Measurements from ENCODE around the gene VWA5B1. TPM values are rescaled to one million over a fixed set of nuclear protein-coding genes. Genes with fewer than 3 reads are reported as not detected.

The VWA5B1 gene
- total RNA-seq, 1 donor from 2014 or later: 0.10 TPM

GRCh38 chr1:20324704-20325406 lies 34.2 kb downstream of the VWA5B1 start:
- peaks cover 7% of the 10 kb centered on the region for H3K27me3 Mint-ChIP-seq (ENCODE audit: unreplicated experiment)
- TF ChIP-seq CTCF (IDR thresholded peaks at IDR 0.05; ENCODE audit: partially characterized antibody, unreplicated experiment): no peak
- no peak overlapping the region for H3K27ac Mint-ChIP-seq (ENCODE audit: unreplicated experiment)
- no peak overlapping the region for H3K4me3 Mint-ChIP-seq (ENCODE audit: unreplicated experiment)
- no peaks in the 10 kb centered on the region for H3K9me3 Mint-ChIP-seq (ENCODE audit: unreplicated experiment)
- no peaks in the 10 kb centered on the region for H3K4me1 Mint-ChIP-seq (ENCODE audit: low read depth, unreplicated experiment)
- no peak for DNase-seq
- H3K36me3 Mint-ChIP-seq (ENCODE audit: unreplicated experiment): no peaks in the 10 kb centered on the region

- Mint-ChIP-seq H3K27me3 (ENCODE audit: unreplicated experiment) (peaks cover 7% of the 10 kb centered on the region), H3K4me3 (ENCODE audit: unreplicated experiment) (no peak overlapping the region), H3K4me1 (ENCODE audit: low read depth, unreplicated experiment) (no peaks in the 10 kb centered on the region), H3K9me3 (ENCODE audit: unreplicated experiment) (no peaks in the 10 kb centered on the region), H3K36me3 (ENCODE audit: unreplicated experiment) (no peaks in the 10 kb centered on the region), H3K27ac (ENCODE audit: unreplicated experiment) (no peak overlapping the region)
- TF ChIP-seq CTCF (IDR thresholded peaks at IDR 0.05; ENCODE audit: partially characterized antibody, unreplicated experiment): no peak
- no peak for DNase-seq
Measured at GRCh38 chr1:20325407-20325843, 34.8 kb downstream of the VWA5B1 start.

GRCh38 chr1:20325844-20326420 lies 35.3 kb downstream of the VWA5B1 start:
- DNase-seq: no peak
- no peak for TF ChIP-seq CTCF (IDR thresholded peaks at IDR 0.05; ENCODE audit: partially characterized antibody, unreplicated experiment)
- Mint-ChIP-seq H3K36me3 (ENCODE audit: unreplicated experiment) (no peaks in the 10 kb centered on the region), H3K4me3 (ENCODE audit: unreplicated experiment) (no peak overlapping the region), H3K4me1 (ENCODE audit: low read depth, unreplicated experiment) (no peaks in the 10 kb centered on the region), H3K27ac (ENCODE audit: unreplicated experiment) (no peak overlapping the region), H3K9me3 (ENCODE audit: unreplicated experiment) (no peaks in the 10 kb centered on the region), H3K27me3 (ENCODE audit: unreplicated experiment) (peaks cover 7% of the 10 kb centered on the region)

GRCh38 chr1:20327467-20327866 lies 36.8 kb downstream of the VWA5B1 start:
- H3K27ac Mint-ChIP-seq (ENCODE audit: unreplicated experiment): no peak overlapping the region
- TF ChIP-seq CTCF (IDR thresholded peaks at IDR 0.05; ENCODE audit: partially characterized antibody, unreplicated experiment): no peak

GRCh38 chr1:20328201-20328600 lies 37.5 kb downstream of the VWA5B1 start:
- H3K9me3 Mint-ChIP-seq (ENCODE audit: unreplicated experiment): no peaks in the 10 kb centered on the region
- no peak overlapping the region for H3K27ac Mint-ChIP-seq (ENCODE audit: unreplicated experiment)
- no peaks in the 10 kb centered on the region for H3K4me1 Mint-ChIP-seq (ENCODE audit: low read depth, unreplicated experiment)
- H3K27me3 Mint-ChIP-seq (ENCODE audit: unreplicated experiment): peaks cover 6% of the 10 kb centered on the region
- TF ChIP-seq CTCF (IDR thresholded peaks at IDR 0.05; ENCODE audit: partially characterized antibody, unreplicated experiment): no peak
- H3K36me3 Mint-ChIP-seq (ENCODE audit: unreplicated experiment): no peaks in the 10 kb centered on the region
- H3K4me3 Mint-ChIP-seq (ENCODE audit: unreplicated experiment): no peak overlapping the region
- DNase-seq: no peak

More at GRCh38 chr1:20327467-20327866, 36.8 kb downstream of the VWA5B1 start:
- DNase-seq: no peak
- H3K27me3 Mint-ChIP-seq (ENCODE audit: unreplicated experiment): peaks cover 6% of the 10 kb centered on the region
- no peak overlapping the region for H3K4me3 Mint-ChIP-seq (ENCODE audit: unreplicated experiment)
- H3K4me1 Mint-ChIP-seq (ENCODE audit: low read depth, unreplicated experiment): no peaks in the 10 kb centered on the region
- H3K36me3 Mint-ChIP-seq (ENCODE audit: unreplicated experiment): no peaks in the 10 kb centered on the region
- no peaks in the 10 kb centered on the region for H3K9me3 Mint-ChIP-seq (ENCODE audit: unreplicated experiment)
